Jurkat, Clone E6-1 (cell line): ENCODE measurements around the gene CCDC12.
A peak's percentile ranks its signal among the peaks of the same experiment; 100 is the strongest.

Experiments
- DNase-seq: peaks from one replicate; pipeline ENCODE4 v3.0.0-alpha.2; 2011; ENCODE audit warnings: low read depth, low spot score
- H3K4me3 ChIP-seq: 2 replicates; pipeline ENCODE4 v1.5.1; 2011; ENCODE audit warnings: mild to moderate bottlenecking, low read length, control low read depth, moderate library complexity

CCDC12 gene

DNA sequence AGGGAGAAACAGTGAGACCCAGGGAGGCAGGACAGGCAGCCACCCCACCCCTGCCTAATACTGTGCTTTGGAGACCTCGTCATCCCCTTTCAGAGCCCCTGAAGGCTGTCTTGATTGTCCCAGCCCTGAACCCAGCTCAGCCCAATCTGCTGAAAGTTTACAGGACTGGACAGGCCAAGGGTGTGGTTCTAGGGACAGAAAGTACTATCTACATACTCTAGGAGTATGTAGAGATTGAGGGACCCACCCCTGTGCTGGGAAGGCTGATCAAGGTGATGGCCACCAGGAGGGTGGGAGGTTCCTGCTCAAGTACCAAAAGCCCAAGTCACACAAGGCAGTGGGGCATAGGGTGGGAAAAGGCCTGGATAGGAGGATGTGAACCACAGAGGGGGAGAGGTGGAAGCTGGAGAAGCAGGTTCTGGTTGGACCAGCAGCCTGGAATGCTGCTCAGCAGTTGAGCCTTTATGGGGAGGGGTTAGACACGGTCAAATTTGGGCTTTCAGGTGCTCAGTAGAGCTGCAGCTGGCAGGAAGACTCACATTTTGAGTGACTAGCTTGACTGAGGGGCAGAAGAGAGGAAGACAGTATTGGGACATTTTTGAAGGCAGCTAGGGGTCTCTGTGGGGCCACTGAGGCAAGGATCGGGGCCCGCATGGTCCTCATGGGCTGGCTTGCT lies 9.6 kb upstream of the CCDC12 start:
- no peak overlapping the region for H3K4me3 ChIP-seq
- DNase-seq, result no peak

DNA sequence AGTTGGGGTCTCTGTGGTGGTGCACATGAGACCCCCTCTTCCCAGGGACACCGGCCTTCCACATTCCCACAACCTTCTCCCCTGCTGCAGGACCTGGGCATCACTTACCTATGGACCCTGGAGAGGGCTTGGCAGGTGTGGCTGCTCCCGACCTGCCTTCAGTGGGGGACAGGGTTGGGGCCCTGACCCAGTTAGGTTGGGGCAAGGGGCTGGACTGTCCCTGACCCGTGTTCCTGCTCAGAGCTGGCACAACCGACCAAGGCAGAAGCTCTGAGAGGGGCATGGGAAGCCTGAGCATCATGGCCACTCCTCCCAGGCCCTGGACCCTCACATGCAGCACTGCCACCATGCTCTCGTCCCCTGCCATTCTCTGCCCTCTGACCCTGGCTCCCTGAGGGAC lies 9.0 kb upstream of the CCDC12 start:
- DNase-seq, result no peak
- no peak overlapping the region for H3K4me3 ChIP-seq

DNA sequence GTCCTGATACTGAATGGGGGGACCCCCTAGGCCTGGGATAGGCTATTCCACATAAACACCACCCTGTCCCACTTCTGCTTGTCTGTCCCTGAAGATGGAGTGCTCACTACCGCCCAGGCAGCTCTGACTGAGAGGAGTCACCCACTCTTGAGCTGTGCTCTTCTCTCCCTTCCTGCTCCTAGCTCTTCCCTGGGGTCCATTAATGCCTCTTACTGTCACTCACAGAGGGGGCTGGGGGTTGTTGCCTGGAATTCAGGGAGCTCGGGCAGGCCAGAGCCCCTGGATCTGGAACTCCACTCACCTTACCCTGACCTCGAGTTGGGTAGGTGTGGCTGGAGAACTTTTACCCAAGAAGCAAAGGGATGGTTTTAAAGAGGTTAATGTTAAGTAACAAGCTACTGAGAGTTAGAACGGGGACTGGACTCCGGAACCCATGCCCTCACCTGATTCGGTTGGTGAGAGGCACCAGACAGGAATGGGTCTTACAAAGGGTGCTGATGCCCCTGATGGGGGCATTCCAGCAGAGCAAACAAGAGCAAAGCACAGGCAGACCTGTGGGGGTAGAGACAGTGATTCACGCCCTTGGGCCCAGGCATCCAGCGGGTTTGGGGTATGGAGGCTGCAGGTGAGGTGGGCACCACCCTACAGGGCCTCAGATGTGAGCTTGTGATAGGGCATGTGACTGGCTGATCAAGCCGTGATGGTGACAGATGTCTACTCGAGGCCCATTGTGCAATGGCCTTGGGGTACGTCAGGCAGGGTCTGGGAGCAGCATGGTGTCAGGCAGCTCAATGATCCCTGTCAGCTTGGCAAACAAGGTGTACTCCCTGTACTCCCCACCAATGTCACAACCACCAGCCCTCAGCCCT lies 8.3 kb upstream of the CCDC12 start:
- no peak for DNase-seq
- no peak overlapping the region for H3K4me3 ChIP-seq

DNA sequence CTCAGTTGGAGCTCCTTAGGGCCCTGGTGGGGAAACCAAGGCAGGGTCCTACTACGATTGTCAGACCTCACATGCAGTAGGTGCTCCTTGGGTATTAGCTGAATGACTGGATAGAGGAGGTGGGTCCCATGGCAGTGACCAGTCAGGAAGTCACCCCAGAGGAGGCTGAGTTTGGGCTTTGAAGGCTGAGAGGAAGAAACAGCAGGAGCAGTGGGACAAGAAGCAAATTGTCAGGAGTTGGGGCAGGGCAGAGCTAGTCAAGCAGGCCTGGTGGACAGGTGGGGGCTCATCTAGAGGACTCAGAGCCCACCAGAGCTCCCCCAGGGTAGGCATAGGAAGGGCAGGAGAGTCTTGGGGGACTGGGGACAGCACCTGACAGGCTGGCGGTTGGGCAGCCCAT lies 6.0 kb upstream of the CCDC12 start:
- no peak for DNase-seq
- no peak overlapping the region for H3K4me3 ChIP-seq

DNA sequence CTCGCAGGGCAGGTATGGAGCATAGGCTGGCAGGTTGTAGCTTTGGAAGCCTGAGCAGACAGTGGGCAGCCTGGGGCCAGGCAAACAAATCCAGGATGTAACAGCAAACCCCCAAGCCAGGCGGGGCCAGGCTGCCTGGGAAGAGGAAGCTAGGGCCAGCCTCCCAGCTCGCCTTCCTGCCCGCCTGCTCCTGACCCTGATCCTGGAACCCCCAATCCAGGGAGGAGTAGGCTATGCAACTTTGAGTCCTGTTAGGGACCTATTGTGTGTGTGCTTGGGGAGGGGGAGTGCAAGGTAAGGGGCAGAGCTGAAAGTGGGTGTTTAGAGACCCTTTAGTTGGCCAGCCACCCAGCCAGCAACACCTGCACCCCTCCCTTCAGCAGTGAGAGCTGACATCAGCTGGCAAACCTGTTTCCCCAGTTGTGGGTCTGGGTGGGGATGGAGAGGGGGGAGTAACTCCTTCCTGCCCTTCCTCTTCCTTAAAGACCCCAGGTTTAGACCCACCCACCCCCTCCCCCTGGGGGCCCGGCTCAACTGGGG lies 5.5 kb upstream of the CCDC12 start:
- no peak for DNase-seq
- H3K4me3 ChIP-seq, result no peak overlapping the region

DNA sequence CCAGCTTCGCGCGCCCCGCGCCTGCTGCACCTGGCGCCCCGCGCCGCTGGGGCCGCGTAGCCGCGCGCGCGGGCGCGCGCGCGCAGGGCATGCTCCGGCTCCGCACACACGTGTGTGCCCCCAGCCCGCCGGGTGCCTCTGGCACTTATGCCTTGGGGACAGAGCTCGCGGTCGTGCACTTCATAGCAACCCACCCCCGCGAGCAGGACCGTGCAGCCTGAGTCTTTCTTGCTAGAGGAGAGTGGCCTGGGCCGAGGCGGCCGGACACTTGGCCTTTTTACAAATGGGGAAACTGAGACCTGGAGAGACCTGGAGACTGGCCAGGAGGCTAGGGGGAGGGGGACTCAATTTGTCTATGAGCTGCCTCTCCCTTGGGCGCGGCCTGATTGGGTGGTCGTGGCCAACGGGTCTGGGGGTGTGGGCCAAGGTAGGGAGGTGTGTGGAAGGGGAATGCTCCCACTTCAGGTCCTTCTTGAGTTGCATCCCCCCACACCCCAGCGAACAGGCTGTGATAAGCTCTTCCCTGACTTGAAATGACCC lies 3.5 kb upstream of the CCDC12 start:
- no peak for DNase-seq

DNA sequence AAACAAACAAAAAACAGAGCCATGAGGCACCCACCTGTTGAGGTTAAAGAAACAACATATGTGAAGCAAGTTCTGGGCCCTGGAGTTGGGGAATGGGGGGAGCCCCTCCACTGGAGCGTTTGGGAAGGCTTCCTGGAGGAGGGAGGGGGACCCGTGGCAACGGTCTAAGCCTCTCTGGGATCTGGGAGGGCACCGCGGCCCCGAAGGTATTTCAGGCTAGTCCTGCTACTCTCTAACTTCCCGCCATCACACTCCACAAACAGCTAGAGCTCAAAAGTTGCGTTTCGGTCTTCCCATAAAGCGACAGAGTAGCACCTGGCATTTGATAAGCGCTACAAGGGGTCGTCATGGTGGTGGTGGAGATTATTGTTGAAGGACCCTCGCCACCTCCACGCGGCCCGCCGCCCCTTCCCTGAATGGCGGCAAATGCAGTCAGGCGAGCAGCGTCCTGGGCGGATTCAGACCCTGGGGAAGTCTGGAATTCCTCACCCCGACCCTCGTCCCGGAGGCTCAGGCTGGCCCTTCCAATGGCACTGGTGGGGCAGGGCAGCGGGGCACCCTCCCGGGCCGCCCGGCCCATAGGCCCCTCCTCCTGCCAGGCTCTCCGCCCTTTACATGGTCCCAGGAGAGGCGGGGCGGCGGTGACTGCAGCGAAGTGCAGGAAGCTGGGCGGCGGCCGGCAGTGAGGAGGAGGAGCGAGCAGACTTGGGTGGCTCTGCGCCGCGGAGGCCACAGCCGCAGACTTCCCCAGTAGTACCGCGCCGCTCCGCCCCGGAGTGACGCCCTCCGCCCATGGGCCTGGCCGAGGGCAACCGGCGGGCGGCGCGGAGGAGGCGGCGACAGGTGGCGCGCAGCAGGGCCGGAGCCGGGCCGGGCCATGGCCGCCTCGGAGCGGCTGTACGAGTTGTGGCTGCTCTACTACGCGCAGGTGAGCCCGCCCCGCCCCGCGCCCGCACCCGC lies 2.7 kb upstream of the CCDC12 start, which contains the start of gene NBEAL2:
Gene NBEAL2, plus strand, starts transcription at position 682 of the 960 bp plus-strand sequence. Its CDS starts 196 bp downstream, at position 878.
- peak within 1 kb of the TSS; percentile 86 for H3K4me3 ChIP-seq

More for the DNA sequence above, 3.5 kb upstream of the CCDC12 start:
- H3K4me3 ChIP-seq, result peak overlapping the region; percentile 86

DNA sequence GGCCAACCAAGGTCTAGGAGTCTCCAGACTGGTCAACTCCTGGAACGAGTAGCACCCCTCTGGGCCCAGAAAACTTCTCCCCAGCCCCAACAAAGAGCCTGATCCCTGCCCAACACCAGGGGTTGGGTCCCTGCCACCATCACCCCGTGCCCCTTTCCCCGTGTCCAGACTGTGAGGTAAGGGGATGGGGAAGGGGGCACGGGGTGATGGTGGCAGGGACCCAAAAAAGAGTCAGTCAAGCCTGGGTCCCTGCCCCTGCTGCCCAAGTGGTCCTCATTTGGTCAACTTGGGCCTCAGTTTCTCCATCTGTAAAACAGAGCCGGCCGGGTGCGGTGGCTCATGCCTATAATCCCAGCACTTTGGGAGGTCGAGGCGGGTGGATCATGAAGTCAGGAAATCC lies 1.8 kb upstream of the CCDC12 start:
- peak overlapping the region; percentile 86 for H3K4me3 ChIP-seq
- no peak for DNase-seq

More for the DNA sequence above, 2.7 kb upstream of the CCDC12 start, which contains the start of gene NBEAL2:
- DNase-seq, result peak; percentile 89

DNA sequence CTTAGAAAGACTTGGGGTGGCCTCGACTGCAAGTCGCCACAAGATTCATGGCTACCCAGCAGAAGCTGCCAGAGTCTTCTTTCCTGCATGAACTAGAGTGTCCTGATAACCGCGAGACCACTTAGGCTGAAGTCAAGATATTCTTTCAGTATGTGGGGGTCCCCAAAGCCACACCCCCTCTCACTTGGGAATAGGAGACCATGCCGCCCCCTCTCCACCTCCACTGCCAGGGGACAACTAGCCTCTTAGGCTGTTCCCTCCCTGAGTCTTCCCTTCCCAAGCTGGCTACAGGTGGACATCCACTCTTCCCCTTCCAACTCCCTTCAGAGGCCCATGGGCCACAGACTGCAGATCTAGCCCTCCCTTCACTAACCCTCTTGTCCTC lies 1.3 kb upstream of the CCDC12 start:
- no peak for DNase-seq
- H3K4me3 ChIP-seq, result 0 out of 2 replicates have a peak overlapping the region, but pooled peaks have one; percentile 86

DNA sequence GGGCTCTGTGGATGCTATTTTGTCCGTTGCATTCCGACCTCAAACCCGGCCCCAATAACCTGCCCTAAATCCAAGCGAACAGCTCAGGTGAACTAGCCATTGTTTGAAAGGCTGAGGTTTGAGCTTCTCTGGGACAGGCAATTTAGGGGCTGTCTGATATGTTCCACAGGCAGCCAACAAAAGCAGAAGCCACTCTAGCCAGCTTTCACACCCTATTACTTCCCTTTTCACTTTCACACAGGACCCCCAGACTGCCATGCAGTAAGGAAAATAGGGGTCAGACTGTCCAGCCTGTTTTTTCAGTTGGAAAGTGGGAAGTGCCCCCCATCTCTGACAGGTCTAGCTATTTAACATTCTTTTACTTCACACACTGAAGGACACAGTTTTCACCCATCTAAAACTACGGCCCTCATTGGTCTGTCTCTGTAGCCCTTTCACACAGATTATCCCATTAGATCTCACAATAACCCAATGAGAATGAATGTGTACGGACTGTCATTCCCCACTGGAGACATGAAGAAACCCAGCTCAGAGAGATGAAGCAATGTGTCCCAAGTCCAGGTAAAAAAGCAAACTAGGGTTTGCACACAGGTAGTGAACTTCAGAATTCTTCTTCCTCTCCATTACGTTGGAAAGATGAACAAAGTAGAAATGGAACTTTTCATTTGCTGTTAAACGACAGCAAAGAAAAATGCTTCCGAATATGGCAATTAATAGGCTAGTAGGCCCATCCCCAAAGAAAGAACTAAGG lies 1.9 kb downstream of the CCDC12 start:
- no peak for DNase-seq
- H3K4me3 ChIP-seq, result peak overlapping the region; percentile 13; the same call in 1 of the 2 replicates

DNA sequence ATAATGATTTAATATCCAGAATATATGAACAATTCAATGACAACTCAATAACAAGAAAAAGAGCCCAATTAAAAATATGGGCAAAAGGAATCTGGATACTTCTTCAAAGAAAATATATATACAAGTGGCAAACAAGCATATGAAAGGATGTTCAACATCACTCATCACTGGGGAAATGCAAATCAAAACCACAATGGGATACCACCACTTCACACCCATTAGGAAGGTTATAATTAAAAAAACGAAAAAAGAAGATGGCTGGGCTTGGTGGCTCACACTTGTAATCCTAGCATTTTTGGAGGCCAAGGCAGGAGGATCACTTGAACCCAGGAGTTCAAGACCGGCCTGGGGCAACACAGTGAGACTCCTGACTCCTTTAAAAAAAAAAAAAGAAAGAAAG lies 4.1 kb downstream of the CCDC12 start:
- no peak overlapping the region for H3K4me3 ChIP-seq

DNA sequence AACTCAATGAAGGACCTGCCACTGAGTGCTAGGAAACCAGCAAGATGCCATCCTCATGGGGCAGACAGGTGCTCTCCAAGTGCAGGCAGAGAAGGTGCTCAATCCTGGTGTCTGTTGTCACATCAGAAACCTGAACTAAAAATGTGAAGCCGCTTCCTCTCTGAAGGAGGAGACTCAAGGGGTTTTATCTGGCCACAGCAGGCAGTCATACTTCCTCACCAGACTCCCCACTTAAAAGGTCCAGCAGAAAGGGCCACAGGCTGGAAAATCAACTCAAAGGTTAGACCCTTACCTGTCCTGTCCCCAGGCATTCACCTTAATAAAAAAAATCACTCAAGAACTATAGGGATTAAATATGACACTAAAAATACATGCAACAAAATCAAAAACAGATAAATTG lies 4.8 kb downstream of the CCDC12 start:
- no peak overlapping the region for H3K4me3 ChIP-seq
- DNase-seq, result no peak

More for the DNA sequence above, 4.1 kb downstream of the CCDC12 start:
- DNase-seq, result no peak

DNA sequence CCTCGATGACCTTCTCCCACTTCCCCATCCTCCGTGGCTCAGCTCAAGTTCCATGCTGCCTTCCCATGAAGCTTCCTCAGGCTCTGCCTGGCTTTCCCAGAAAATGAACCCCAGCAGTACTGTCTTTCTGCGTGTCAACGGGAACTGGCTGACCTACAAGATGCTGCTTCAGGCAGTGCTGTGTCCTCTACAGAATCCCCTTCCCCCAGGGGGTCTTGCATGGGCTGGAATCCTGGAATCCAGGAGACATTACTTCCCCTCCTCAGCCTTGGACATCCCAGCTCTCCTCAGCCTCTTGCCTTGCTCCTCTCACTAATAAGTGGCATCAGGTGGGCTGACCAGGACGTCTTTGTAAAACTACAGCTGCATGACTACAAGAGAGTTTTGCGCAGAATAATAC lies 5.4 kb downstream of the CCDC12 start:
- H3K4me3 ChIP-seq, result no peak overlapping the region
- DNase-seq, result no peak

DNA sequence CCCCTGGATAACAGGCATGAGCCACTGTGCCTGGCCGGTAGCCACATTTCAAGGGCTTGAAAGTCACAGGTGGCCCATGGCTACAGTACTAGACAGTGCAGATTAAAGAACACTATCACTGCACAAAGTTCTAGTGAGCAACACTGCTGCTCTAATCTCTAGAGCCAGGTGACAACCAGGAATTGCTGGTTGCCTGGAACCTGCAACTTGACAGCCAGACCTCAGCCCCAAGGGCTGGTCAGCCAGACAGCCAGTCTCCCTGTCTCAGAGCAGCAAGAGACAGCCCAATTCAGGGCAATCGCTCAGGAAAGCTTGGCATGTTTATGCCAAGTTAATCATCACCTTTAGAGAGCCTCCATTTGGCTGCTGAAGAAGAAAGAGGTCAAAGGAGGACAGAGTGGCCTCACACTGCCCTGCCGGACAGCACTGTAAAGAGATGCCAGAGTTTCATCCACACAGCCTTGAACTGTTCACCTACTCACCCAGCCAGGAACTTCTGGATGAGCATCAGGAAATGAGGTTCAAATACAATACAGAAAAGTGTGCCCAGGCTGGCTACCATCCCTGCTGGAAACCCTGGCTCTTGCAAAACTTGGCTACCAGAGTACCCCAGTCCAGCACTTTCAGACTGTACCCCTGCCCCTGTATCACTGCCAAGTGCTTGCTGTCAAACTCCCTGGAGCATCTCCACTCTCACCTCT lies 6.0 kb downstream of the CCDC12 start:
- no peak overlapping the region for H3K4me3 ChIP-seq
- no peak for DNase-seq

DNA sequence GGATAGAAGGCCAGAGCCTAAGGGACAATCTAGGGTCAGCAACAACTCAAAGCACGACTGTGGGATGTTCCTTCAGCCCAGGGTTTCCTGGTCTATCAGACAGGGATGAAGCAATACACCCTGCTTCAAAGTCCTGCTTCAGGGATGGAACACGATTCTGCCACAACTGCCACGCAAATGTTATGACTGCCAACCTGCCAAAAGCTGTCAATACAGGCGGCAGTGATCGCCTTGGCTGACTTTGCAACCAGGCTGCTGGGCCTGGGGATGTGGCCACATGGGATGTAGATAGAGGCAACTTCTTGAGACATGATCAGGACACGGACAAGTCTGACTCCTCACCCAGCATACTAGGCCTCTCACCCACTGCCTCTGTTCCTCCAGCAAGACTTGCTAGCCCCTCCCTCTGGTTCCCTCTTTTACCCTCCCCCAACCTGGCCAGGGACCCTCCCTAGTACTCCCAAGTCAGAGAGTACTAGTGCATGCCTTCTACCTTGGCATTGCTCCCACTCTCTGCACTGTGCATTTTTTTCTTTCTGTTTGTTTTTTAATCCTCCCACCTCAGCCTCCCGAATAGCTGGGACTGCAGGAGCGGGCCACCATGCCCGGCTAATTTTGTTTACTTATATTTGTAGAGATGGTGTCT lies 7.6 kb downstream of the CCDC12 start:
- H3K4me3 ChIP-seq, result no peak overlapping the region

DNA sequence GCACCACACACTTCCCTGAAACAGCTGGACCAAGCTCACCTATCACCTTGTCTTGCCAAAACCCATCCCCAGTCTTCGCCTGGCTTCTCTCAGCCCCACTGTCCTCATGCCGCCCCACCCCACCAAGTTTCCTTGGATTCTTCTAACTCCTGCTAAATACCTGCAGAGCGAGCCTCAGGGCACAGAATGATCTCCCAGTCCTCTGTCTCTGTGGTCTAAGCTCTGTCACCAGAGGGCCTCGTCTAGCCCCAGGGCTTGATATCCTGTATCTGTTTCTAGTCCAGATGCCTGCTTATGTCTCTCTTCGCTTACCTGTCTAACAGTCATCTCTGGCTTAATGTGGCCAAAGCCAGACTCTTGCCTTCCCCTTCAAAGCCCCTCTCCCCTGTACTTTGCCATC lies 9.7 kb downstream of the CCDC12 start:
- no peak overlapping the region for H3K4me3 ChIP-seq
- DNase-seq, result no peak

More for the DNA sequence above, 7.6 kb downstream of the CCDC12 start:
- DNase-seq, result no peak

DNA sequence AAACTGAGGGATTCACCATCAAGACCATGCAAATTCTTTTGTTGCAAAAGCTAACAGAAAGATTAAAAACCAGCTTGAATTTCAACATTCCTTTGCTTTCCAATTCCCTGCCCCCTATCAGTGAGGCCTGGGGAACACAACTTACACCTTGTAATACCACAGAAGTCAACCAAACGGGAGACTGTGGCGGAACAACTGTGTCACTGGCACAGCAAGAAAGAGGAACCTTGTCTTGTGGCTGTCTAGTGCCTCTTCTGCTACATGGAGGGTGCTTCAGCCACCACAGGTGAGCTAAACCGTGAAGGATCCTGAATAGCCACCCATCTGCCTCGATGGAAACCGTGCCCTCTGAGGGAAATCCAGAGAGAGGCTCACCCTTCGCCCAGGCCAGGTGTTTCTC lies 11.4 kb downstream of the CCDC12 start:
- no peak for DNase-seq
- no peak overlapping the region for H3K4me3 ChIP-seq
